GM18526 (cell line): Measurements from ENCODE around the gene BPIFB1.

Source experiments
- POLR2A ChIP-seq: IDR thresholded peaks from 3 replicates; pipeline ENCODE4 v1.6.1; 2011; ENCODE audit not compliant: insufficient read length; ENCODE audit errors: extremely low read depth

Gene BPIFB1

DNA sequence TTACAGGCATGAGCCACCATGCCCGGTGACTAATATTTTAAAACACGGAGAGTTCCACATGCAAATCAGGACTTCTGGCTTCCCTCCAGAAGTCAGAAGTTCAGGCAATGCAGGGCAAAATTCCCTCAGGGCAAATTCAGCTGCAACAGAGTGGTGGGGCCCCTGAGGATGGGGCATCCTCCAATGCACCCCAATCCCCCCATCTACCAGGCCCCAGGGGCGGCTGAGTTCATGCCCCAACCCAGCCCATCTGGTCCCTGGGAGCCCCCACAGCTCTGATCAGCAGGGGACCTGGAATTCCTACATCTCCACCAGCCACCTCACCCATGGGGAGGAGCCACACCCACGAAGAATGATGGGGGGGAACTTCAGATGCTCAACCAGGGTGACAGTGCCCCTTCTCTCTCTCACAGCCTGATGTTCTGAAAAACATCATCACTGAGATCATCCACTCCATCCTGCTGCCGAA, 22.6 kb downstream of the BPIFB1 start:
- TF ChIP-seq POLR2A: no peak

DNA sequence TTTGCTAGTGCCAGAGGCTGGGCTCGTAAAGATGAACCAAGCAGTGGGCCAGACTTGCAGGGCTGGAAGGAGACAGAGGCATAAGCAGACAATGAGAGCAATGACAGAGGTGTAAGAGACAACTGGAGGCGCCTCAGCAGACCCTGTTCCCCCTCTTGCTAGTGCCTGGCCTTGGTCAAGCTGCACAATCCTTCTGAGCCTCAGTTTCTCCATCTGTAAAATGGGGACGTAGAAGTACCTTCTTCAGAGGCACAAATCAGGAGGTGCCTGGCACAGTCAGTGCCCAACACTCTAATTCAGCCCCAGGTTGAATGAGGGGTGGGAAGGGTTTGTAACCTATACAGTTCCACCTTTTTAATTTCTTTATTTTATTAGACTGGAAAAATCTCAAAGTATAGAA, 23.2 kb downstream of the BPIFB1 start:
- no peak for TF ChIP-seq POLR2A

DNA sequence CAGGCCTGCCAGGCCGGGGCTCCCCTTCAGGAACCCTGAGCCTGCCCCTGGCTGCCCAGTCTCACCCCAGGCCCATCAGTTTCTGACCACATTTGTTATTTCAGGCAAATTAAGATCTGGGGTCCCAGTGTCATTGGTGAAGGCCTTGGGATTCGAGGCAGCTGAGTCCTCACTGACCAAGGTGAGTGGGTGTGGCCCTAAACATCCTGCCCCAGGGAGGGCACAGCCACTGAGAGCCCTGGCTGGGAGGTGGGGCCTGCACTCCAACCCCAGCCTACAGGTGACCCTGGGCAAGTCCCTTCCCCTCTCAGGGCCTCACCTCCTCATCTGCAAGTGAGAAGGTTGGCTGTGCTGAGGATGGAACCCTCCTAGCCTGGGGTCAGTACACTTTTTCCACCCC, 23.8 kb downstream of the BPIFB1 start:
- TF ChIP-seq POLR2A: no peak

DNA sequence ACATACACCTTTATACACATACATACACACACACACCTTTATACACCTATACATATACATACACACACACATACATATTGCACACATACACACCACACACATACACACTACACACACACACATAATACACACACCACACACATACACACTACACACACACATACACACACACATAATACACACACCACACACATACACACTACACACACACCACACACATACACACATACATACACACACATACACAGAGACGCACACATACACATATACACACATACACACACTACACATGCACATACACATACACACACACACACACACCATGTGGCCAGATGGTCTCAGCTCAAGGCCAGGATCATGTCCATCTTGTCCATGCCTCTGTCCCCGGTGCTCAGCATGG, 25.7 kb downstream of the BPIFB1 start:
- no peak for TF ChIP-seq POLR2A

DNA sequence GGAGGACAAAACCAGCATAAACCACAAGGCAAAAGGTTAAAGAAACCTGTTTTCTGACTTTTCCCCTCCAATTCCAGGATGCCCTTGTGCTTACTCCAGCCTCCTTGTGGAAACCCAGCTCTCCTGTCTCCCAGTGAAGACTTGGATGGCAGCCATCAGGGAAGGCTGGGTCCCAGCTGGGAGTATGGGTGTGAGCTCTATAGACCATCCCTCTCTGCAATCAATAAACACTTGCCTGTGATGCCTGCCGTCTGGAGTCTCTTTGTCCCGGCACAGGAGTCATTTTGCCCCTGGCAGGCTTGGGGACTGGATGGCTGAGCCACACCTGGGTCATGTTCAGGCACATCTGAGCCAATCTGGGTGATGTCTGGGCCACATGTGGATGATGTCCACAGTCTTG, 26.6 kb downstream of the BPIFB1 start:
- TF ChIP-seq POLR2A: no peak

DNA sequence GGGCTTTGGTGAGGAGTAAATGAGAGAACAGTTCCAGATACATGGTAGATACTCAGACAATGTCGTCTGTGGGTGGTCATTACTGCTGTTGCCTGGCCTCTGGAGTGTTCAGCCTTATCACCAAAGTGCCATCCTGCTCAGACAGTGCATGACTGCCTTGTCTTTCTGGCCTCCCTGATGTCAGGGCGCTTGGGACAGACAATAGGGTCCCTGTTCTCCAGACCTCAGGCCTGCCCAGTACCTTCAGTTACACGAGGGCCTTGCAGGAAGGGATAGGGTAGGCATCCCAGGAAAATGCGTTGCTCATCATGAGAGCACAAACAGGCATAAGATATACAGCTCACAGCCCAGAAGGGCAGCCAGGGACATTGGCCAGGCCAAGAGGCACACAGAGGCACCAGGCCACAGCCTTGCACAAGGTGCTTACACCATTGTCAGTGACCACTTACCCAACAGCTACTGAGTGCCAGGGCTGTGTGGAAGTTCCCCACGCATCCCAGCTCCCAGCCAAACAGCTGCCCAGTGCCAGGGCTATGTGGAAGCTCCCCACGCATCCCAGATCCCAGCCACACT, 27.4 kb downstream of the BPIFB1 start:
- no peak for TF ChIP-seq POLR2A

DNA sequence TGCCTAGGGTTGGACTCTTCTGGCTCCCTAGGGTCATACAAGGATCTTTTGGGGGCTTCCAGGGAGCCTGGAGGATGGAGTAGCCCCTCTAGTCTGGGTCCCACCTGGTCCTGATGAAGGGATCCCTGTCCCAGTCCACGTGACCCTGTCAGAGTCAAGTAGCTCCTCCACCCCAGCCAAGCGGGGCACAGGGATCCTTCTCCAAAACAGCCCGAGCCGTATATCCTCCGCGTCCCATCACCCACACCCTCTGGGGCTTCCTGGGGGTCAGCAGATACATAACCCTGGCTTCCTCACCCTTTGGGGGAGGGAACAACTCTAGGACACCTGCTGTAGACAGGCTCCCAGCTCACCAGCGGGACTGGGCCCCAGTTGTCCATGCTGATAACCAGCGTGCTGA, 28.0 kb downstream of the BPIFB1 start:
- no peak for TF ChIP-seq POLR2A

DNA sequence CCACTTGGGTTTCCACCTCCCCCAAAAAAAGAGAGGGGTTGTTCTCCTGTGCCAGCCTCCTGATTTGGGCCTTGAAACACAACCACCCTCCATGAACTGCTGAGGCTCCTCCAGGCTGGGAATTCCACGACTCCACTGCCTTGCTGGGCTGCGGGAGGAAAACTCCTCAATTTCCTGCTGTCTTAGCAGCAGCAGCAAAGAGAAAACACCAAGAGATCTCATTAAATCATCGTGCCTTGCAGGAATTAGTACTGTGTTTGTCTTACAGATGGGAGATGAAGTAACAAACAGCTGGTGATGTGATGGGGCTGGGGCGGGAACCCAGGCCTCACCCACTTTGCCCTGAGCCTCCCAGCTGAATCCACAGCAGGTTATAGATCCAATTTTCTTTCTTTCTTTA, 29.0 kb downstream of the BPIFB1 start:
- TF ChIP-seq POLR2A: no peak

DNA sequence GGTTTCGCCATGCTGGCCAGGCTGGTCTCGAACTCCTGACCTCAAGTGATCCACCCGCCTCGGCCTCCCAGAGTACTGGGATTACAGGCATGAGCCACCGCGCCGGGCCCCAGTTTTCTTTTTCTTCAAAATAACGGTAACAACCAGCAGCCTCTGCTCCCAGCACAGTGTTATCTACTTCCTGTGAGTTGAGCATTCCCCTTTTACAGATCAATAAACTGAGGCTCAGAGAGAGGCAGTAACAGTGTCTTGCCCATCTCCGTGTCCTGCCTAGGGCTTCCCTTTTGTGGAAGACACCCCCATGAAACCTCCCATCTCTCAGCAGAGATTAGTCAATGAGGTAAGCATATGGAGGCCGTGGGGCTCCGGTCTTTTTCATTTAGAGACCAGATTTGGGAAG, 29.6 kb downstream of the BPIFB1 start:
- TF ChIP-seq POLR2A: no peak

DNA sequence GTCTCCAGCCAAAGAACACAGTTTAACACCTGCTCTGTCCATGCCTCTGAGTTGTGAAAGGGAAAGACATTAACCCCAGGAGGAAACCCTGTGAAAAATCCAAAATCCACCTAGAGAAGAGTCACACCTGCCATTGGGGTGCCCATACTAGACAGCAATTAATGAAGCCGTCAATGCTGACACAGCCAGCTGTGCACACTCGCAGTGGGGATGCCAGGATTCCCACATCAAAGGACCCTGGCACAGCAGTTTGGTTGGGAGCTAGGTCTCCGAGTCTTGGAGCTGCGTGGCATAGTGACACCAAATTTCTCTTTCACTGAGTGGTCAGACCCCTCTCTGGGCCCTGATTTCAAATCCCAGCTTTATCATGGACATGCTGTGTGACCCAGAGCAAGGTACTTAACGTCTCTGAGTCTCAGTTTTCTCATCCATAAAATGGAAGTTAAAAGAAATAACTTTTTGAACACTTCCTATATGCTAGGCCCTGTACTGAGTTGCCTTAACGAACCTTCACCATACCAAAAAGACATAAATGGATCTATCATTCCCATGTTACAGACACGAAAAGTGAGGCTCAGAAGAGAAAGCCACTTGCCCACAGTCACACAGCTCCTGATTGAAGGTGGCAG, 30.8 kb downstream of the BPIFB1 start:
- no peak for TF ChIP-seq POLR2A

DNA sequence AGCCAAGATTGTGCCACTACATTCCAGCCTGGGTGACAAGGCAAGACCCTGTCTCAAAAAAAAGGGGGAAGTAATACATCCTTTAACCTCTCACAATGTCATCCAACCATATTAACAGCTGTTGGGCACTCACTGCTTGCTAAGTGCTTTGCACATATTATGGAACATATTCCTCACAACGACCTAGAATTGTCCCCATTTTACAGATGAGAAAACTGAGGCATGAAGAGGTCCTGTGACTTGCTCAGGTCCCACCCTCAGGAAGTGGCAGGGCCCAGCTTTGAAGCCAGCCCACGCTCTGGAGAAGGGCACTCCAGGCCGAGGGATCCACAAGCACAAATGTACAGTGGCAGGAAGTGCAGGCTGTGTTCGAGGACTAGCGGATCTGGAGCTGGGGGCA, 33.3 kb downstream of the BPIFB1 start:
- TF ChIP-seq POLR2A: no peak

DNA sequence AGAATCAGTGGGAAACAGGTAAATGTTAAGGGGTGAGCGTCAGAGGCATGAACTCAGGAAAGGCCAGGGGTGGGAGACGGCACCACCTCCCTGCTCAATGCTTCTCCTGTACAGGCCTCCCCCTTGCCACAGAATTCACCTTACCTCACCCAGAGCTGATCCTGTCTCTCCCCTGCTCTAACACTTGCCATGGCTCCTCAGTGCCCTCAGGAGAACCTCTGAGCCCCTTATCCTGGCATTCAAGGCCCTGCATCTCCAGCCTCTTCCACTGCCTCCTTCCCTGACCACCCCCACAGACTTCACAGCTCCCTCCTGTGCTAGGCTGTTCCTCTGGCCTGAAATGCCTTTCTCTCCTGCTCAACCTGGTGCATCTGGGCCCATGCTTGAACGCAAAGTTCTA, 33.9 kb downstream of the BPIFB1 start:
- no peak for TF ChIP-seq POLR2A

DNA sequence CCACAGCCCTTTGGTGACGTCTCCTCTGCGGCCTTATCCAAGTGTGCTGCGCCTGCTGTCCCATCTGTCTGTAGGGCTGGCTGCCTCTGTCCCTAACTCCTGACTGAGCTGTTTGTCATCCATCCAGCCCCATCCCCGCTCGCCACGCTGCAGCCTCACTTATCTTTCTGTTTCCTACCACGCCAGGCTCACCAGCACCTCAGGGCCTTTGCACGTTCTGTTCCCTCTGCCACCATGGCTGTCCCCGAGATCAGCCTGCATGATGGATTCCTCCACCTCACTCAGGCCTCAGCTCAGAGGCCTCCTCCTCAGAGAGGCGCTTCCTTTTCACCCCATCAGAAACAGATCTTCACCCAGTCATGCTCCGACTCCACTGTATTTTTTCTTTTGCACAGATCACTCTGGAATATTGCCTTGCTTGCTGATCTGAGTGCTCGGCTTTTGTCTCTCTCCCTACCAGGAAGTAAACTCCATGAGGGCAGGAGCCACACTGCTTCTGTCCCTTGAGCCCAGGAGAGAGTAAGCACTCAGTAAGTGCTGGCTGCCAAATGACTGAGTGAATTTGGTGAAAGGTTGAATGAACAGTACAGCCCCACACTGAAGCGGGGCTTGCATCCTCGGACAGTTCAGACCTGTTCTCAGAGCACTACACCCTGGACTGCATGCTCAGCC, 34.5 kb downstream of the BPIFB1 start:
- no peak for TF ChIP-seq POLR2A

DNA sequence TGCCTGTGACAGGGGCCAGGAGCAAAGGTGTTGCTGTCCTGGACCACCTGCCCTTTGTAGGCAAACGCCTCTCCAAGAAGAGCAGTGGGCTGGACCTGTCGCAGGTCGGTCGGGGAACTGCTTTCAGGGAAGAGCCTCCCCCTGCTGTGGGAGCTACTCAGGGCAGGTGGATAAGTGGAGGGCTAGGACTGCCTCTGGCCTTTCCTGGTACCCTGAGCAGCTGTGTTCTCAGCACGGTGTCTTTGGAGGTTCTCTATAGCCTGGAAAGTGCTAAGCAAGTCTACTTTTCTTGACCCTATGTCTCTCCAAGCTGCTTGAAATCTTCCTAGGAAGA, 35.0 kb downstream of the BPIFB1 start:
- no peak for TF ChIP-seq POLR2A

DNA sequence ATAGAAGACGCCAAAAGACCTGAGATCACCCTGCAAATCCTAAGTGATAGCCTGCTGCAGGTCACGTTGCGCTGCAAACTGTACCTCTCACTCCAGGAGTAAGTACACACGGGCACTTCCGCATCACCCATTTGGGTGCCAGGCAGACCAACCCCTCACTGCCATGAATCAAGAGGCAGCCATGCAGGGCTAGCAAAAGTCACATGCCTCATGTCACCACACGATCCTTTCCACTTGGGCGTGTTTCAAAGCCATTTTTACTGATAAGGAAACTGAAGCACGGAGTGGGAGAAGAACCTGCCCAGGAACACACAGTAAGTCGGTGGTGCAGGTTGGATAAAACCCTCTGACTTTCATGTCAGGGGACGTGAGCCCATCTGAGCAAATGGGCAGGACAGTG, 37.0 kb downstream of the BPIFB1 start:
- TF ChIP-seq POLR2A: no peak

DNA sequence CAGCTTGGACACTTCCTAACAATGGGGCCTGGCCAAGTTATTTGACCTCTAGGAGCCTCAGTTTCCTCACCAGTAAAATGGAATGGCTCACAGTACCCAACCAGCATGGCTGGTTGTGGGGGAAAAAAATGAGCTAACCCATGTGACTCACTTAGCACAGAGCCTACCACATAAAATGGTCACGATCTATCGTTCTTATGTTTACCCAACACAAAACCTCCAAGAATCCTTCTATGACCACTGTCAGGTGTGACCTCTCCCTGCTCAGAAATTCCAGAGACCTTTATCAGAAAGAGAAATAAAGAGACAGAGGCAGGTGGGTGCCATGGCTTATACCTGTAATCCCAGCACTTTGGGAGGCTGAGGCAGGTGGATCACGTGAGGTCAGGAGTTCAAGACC, 39.4 kb downstream of the BPIFB1 start:
- TF ChIP-seq POLR2A: no peak

DNA sequence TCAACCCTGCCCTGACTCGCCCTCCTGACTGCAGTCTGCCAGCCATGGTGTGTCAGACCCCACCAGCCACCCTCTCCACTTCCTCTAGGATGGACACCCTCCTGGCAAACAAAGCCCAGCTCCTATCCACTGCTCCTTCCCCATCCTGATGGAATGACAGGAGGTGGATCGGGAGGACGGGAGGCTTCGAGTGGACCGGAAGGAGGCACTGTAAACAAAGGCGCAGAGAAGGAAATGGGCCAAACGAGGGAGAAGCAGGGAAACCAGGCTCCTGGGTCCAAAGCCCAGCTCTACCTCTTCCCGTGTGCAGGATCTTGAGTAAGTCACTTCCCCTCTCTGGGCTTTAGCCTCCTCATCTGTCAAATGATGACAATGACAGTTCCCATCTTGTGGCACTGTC, 40.2 kb downstream of the BPIFB1 start:
- TF ChIP-seq POLR2A: no peak
